ENCODE data around the gene CACNA1B. TPM values are rescaled to one million over a fixed set of nuclear protein-coding genes. Genes with fewer than 3 reads are reported as not detected.

Gene CACNA1B
- total and polyA plus RNA-seq, 10 donors = under 0.01 to 0.09 (median 0.04) TPM; not detected in 4

GRCh38 chr9:137970098-137970497, 92.5 kb downstream of the CACNA1B start:
- Histone ChIP-seq H3K4me1 (no peaks in the 10 kb centered on the region), H3K9me3 (no peaks in the 10 kb centered on the region), H3K27ac (no peak overlapping the region), H3K36me3 (no peaks in the 10 kb centered on the region), H3K27me3 (replicated peaks in 1 of 7) (peaks cover 0 to 72% (median 0%) of the 10 kb centered on the region in 7 donors), H3K4me3 (no peak overlapping the region)
- TF ChIP-seq CTCF (IDR thresholded peaks at IDR 0.05 in 8 of 11, conservative IDR thresholded peaks at IDR 0.05 in 3 of 11) = no peak
- TF ChIP-seq POLR2A (IDR thresholded peaks at IDR 0.05) = no peak
- TF ChIP-seq POLR2AphosphoS5 (IDR thresholded peaks at IDR 0.05) = no peak
- intact Hi-C loops (cut with DNase I; ENCODE audit: low total_unique reads) = no loop called here
- peak; percentile 18 for DNase-seq

GRCh38 chr9:137970686-137971476, 93.3 kb downstream of the CACNA1B start:
- 77 to 87% (median 82%) methylated on average over 13 to 18 of the region's 18 CpGs for WGBS, 5 donors
- TF ChIP-seq POLR2A (IDR thresholded peaks at IDR 0.05) (no peak), CTCF (IDR thresholded peaks at IDR 0.05 in 8 of 11, conservative IDR thresholded peaks at IDR 0.05 in 3 of 11) (no peak), POLR2AphosphoS5 (IDR thresholded peaks at IDR 0.05) (no peak)
- intact Hi-C loops (cut with DNase I; ENCODE audit: low total_unique reads) = no loop called here
- H3K27me3 ChIP-seq (replicated peaks in 1 of 7) = peaks cover 0 to 73% (median 0%) of the 10 kb centered on the region in 7 donors
- no peaks in the 10 kb centered on the region for H3K36me3 ChIP-seq
- no peaks in the 10 kb centered on the region for H3K9me3 ChIP-seq
- H3K27ac ChIP-seq = no peak overlapping the region
- DNase-seq = peak; percentile 51
- no peak overlapping the region for H3K4me3 ChIP-seq
- H3K4me1 ChIP-seq = no peaks in the 10 kb centered on the region

GRCh38 chr9:137971477-137972138, 94.0 kb downstream of the CACNA1B start:
- H3K36me3 ChIP-seq = no peaks in the 10 kb centered on the region
- peaks cover 0 to 67% (median 0%) of the 10 kb centered on the region in 7 donors for H3K27me3 ChIP-seq (replicated peaks in 1 of 7)
- no peaks in the 10 kb centered on the region for H3K4me1 ChIP-seq
- no peak overlapping the region for H3K4me3 ChIP-seq
- WGBS, 5 donors = 80 to 92% (median 87%) methylated on average over 15 to 16 of the region's 16 CpGs
- H3K9me3 ChIP-seq = no peaks in the 10 kb centered on the region
- TF ChIP-seq POLR2AphosphoS5 (IDR thresholded peaks at IDR 0.05) = no peak
- TF ChIP-seq CTCF (IDR thresholded peaks at IDR 0.05 in 8 of 11, conservative IDR thresholded peaks at IDR 0.05 in 3 of 11) = no peak
- TF ChIP-seq POLR2A (IDR thresholded peaks at IDR 0.05) = no peak
- no peak overlapping the region for H3K27ac ChIP-seq
- peak; percentile 34 for DNase-seq
- intact Hi-C loops (cut with DNase I; ENCODE audit: low total_unique reads) = no loop called here

- H3K9me3 ChIP-seq = no peaks in the 10 kb centered on the region
- DNase-seq = no peak
- 78 to 89% (median 85%) methylated on average over 9 to 16 of the region's 16 CpGs for WGBS, 5 donors
- H3K36me3 ChIP-seq = no peaks in the 10 kb centered on the region
- H3K4me1 ChIP-seq = no peaks in the 10 kb centered on the region
- TF ChIP-seq CTCF (IDR thresholded peaks at IDR 0.05 in 8 of 11, conservative IDR thresholded peaks at IDR 0.05 in 3 of 11) (no peak), POLR2AphosphoS5 (IDR thresholded peaks at IDR 0.05) (no peak), POLR2A (IDR thresholded peaks at IDR 0.05) (no peak)
- no peak overlapping the region for H3K27ac ChIP-seq
- intact Hi-C loops (cut with DNase I; ENCODE audit: low total_unique reads) = no loop called here
- H3K27me3 ChIP-seq (replicated peaks in 1 of 7) = peaks cover 0 to 65% (median 0%) of the 10 kb centered on the region in 7 donors
- no peak overlapping the region for H3K4me3 ChIP-seq
These were observed 94.9 kb downstream of the CACNA1B start for GRCh38 chr9:137972355-137972987.

All from spleen (tissue), 11 donors.